HFFc6 (cell line): ENCODE data around the gene SEPTIN5. TPM values are rescaled to one million over a fixed set of nuclear protein-coding genes. Genes with fewer than 3 reads are reported as not detected.
"Not testable (repeated sequence)": the region's sequence is repeated elsewhere in the genome, so short reads cannot be mapped to it uniquely, and the experiment has no call there.

Source experiments
- DNase-seq: peaks from one replicate; pipeline ENCODE4 v3.0.0-alpha.2; 2018
- H3K27ac Mint-ChIP-seq: 2 replicates; pipeline ENCODE4 v1.8.0; 2020; ENCODE audit warnings: mild to moderate bottlenecking, mixed read lengths
- H3K27me3 Mint-ChIP-seq: 2 replicates; pipeline ENCODE4 v1.8.0; 2021; ENCODE audit warnings: mild to moderate bottlenecking, moderate library complexity, mixed read lengths; ENCODE audit not compliant: insufficient read depth
- H3K36me3 Mint-ChIP-seq: 2 replicates; pipeline ENCODE4 v1.8.0; 2021; ENCODE audit warnings: low read depth, mixed read lengths
- H3K4me1 Mint-ChIP-seq: 2 replicates; pipeline ENCODE4 v1.8.0; 2020; ENCODE audit warnings: low read depth, mixed read lengths
- H3K4me3 Mint-ChIP-seq: 2 replicates; pipeline ENCODE4 v1.8.0; 2020; ENCODE audit warnings: mild to moderate bottlenecking, moderate library complexity, mixed read lengths
- H3K9me3 Mint-ChIP-seq: 2 replicates; pipeline ENCODE4 v1.8.0; 2020; ENCODE audit warnings: mild to moderate bottlenecking, mixed read lengths
- total RNA-seq, 6 experiments: library from RNA; stranded (reverse); fragmentation: NEBNext Ultra II Directional; extraction: Animal tissue kit (Norgen Biotek cat#: 25700); gene quantifications; 2 replicates in 1 of 6; 3 replicates in 5 of 6; pipeline ENCODE4 v1.2.3, GENCODE V29; 2021
- TF ChIP-seq, protein P1 (sequence below): fragments of 200-600 bp; sonication (generic); IDR thresholded peaks from 2 replicates; pipeline ENCODE4 v1.5.0; 2021; ENCODE audit warnings: antibody characterized with exemption, mild to moderate bottlenecking

The SEPTIN5 gene
- total RNA-seq, 6 experiments from 2014 or later = 4.9 to 13.7 (median 6.5) TPM

DNA sequence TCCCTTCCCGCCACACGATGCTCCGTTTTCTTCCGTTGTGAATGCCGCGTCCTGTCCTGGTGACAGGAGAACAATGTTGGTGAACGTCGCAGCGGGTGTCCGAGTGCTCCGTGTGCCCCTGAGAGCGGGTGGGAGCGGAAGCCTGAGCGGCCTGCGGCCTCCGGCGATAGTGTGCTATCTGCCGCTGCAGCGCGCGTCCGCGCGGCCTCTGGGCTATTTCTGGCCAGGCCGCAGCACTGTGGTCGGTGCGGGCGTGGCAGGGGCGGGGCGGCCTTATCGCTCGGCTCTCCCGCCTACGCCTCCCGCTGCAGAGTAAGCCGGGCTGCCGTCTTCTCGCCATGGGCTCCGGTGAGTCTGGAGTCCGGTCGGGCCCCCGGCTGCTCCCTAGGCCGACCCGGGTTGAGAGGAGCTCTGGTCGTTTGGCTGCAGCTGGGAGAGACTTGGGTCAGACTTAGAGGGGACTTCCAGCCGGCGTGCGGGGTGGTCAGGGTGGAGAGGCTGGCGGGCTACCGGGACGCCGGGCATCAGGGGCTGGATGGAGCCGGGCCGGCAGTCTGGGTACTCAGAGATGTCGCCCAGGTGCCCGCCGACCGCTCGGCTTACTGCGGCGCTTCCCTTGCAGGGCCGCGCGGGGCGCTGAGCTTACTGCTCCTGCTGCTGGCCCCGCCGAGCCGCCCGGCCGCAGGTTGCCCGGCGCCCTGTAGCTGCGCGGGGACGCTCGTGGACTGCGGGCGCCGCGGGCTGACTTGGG, 9.1 kb downstream of the SEPTIN5 start, which contains the start of gene GP1BB:
TSS of gene GP1BB (plus strand) at position 308 of the 751 bp plus-strand sequence. CDS start at position 339, 31 bp downstream.
- Mint-ChIP-seq H3K27me3 (peaks cover 3% of the 10 kb centered on the region; the same call in 1 of the 2 replicates), H3K27ac (no peak within 1 kb of the TSS), H3K4me3 (no peak within 1 kb of the TSS), H3K4me1 (no peaks in the 10 kb centered on the region), H3K36me3 (peaks cover 10% of the 10 kb centered on the region), H3K9me3 (peaks cover 22% of the 10 kb centered on the region)
- no peak for DNase-seq
- TF ChIP-seq, protein P1, sequence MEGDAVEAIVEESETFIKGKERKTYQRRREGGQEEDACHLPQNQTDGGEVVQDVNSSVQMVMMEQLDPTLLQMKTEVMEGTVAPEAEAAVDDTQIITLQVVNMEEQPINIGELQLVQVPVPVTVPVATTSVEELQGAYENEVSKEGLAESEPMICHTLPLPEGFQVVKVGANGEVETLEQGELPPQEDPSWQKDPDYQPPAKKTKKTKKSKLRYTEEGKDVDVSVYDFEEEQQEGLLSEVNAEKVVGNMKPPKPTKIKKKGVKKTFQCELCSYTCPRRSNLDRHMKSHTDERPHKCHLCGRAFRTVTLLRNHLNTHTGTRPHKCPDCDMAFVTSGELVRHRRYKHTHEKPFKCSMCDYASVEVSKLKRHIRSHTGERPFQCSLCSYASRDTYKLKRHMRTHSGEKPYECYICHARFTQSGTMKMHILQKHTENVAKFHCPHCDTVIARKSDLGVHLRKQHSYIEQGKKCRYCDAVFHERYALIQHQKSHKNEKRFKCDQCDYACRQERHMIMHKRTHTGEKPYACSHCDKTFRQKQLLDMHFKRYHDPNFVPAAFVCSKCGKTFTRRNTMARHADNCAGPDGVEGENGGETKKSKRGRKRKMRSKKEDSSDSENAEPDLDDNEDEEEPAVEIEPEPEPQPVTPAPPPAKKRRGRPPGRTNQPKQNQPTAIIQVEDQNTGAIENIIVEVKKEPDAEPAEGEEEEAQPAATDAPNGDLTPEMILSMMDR = no peak

DNA sequence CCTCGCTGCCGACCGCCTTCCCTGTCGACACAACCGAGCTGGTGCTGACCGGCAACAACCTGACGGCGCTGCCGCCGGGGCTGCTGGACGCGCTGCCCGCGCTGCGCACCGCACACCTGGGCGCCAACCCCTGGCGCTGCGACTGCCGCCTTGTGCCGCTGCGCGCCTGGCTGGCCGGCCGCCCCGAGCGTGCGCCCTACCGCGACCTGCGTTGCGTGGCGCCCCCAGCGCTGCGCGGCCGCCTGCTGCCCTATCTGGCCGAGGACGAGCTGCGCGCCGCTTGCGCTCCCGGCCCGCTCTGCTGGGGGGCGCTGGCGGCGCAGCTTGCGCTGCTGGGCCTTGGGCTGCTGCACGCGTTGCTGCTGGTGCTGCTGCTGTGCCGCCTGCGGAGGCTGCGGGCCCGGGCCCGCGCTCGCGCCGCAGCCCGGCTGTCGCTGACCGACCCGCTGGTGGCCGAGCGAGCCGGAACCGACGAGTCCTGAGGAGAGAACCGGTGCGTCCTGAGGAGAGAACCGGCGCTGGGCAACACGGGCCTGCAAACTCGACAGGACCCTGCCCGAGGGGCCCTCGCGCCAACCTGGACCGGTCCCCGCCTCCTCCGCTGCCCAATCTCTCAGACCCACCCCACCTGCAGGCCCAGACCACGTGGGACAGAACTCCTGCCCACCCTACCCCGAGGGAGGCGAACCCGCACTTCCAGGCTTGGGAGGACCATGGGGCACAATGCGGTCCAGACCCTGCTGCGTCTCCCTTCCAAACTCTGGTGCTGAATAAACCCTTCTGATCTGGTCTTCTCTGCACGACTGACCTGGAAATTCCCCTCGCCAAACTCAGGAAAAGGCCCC, 9.9 kb downstream of the SEPTIN5 start:
- H3K36me3 Mint-ChIP-seq = peaks cover 10% of the 10 kb centered on the region
- H3K4me3 Mint-ChIP-seq = no peak overlapping the region
- peaks cover 3% of the 10 kb centered on the region; the same call in 1 of the 2 replicates for H3K27me3 Mint-ChIP-seq
- DNase-seq = no peak
- peaks cover 22% of the 10 kb centered on the region for H3K9me3 Mint-ChIP-seq
- no peak overlapping the region for H3K27ac Mint-ChIP-seq
- TF ChIP-seq, protein P1 = no peak
- no peaks in the 10 kb centered on the region for H3K4me1 Mint-ChIP-seq

DNA sequence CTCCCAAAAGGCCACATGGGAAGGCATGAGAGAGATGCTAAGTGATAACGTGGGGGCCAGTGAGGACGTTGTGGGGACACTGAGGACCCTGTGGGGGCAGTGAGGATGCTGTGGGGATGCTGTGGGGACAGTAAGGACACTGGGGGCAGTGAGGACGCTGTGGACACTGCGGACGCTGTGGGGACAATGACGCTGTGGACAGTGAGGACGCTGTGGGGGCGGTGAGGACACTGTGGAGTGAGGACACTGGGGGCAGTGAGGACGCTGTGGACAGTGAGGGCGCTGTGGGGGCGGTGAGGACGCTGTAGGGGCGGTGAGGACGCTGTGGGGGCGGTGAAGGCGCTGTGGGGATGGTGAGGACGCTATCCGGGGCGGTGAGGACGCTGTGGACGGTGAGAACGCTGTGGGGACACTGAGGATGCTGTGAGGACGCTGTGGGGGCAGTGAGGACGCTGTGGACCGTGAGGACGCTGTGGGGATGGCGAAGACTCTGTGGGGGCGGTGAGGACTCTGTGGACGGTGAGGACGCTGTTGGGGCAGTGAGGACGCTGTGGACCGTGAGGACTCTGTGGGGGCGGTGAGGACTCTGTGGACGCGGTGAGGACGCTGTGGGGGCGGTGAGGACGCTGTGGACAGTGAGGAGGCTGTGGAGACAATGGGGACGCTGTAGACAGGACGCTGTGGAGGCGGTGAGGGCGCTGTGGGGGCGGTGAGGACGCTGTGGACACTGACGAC, 10.8 kb downstream of the SEPTIN5 start:
- Mint-ChIP-seq H3K27me3 (peaks cover 3% of the 10 kb centered on the region; the same call in 1 of the 2 replicates), H3K4me3 (no peak overlapping the region), H3K4me1 (no peaks in the 10 kb centered on the region), H3K27ac (no peak overlapping the region), H3K9me3 (peaks cover 22% of the 10 kb centered on the region), H3K36me3 (peaks cover 10% of the 10 kb centered on the region)
- no peak for DNase-seq
- TF ChIP-seq, protein P1 = no peak

DNA sequence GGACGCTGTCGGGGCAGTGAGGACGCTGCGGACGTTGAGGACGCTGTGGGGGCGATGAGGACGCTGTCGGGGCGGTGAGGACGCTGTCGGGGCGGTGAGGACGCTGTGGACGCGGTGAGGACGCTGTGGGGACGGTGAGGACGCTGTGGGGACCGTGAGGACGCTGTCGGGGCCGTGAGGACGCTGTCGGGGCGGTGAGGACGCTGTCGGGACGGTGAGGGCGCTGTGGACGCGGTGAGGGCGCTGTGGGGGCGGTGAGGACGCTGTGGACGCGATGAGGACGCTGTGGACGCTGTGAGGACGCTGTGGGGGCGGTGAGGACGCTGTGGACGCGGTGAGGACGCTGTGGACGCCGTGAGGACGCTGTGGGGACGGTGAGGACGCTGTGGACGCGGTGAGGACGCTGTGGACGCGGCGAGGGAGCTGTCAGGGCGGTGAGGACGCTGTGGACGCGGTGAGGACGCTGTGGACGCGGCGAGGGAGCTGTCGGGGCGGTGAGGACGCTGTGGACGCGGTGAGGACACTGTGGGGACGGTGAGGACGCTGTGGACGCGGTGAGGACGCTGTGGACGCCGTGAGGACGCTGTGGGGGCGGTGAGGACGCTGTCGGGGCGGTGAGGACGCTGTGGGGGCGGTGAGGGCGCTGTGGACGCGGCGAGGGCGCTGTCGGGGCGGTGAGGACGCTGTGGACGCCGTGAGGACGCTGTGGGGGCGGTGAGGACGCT, 11.9 kb downstream of the SEPTIN5 start:
- H3K27ac Mint-ChIP-seq, DNase-seq, H3K4me3 Mint-ChIP-seq, H3K4me1 Mint-ChIP-seq, H3K27me3 Mint-ChIP-seq: not testable (repeated sequence)
- peaks cover 10% of the 10 kb centered on the region for H3K36me3 Mint-ChIP-seq
- peaks cover 22% of the 10 kb centered on the region for H3K9me3 Mint-ChIP-seq

DNA sequence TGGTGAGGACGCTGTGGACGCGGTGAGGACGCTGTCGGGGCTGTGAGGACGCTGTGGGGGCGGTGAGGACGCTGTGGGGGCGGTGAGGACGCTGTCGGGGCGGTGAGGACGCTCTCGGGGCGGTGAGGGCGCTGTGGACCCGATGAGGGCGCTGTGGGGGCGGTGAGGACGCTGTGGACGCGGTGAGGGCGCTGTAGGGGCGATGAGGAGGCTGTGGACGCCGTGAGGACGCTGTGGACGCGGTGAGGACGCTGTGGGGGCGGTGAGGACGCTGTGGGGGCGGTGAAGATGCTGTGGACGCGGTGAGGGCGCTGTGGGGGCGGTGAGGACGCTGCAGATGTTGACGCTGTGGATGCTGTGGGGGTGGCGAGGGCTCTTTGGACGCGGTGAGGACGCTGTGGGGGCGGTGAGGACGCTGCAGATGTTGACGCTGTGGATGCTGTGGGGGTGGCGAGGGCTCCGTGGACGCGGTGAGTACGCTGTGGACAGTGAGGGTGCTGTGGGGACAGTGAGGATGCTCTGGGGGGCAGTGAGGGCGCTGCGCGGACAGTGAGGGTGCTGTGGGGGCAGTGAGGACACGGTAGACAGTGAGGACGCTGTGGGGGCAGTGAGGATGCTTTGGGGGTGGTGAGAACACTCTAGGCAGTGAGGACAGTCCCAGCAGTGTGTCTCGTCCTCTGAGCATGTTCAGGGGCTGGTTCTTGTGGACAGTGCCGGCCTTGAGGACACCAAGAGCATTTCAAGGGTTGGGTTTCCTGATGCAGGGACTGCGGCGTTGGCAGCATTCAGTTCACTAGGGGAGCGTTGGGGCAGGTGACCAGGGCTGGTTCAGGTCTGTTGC, 13.2 kb downstream of the SEPTIN5 start:
- no peak overlapping the region for H3K4me3 Mint-ChIP-seq
- no peak for DNase-seq
- peaks cover 10% of the 10 kb centered on the region for H3K36me3 Mint-ChIP-seq
- peaks cover 5% of the 10 kb centered on the region for H3K27me3 Mint-ChIP-seq
- no peak overlapping the region for H3K27ac Mint-ChIP-seq
- TF ChIP-seq, protein P1 = no peak
- H3K9me3 Mint-ChIP-seq = peaks cover 22% of the 10 kb centered on the region
- no peaks in the 10 kb centered on the region; the same call in 1 of the 2 replicates for H3K4me1 Mint-ChIP-seq
